ENCODE measurements around the gene MILR1.

Gene MILR1

GRCh38 chr17:64503341-64503740 is 54.4 kb downstream of the MILR1 start:
- no peak for DNase-seq (ENCODE audit: low spot score)

GRCh38 chr17:64503821-64504768 is 55.2 kb downstream of the MILR1 start:
- no peak for DNase-seq (ENCODE audit: low spot score)

GRCh38 chr17:64504769-64505339 is 55.9 kb downstream of the MILR1 start:
- DNase-seq (ENCODE audit: low spot score), result peak; percentile 7

- DNase-seq (ENCODE audit: low spot score), result peak; percentile 90
Observed at GRCh38 chr17:64505340-64506200, 56.7 kb downstream of the MILR1 start.

GRCh38 chr17:64506201-64506575 is 57.3 kb downstream of the MILR1 start, which contains the start of gene DDX5:
TSS of gene DDX5 (minus strand) at chr17:64506289. CDS start at chr17:64506119, 170 bp downstream.
- DNase-seq (ENCODE audit: low spot score), result peak; percentile 97

GRCh38 chr17:64506576-64507412 is 57.9 kb downstream of the MILR1 start, which contains the start of gene CEP95:
TSS of gene CEP95 (plus strand) at chr17:64506977. CDS start at chr17:64507098, 121 bp downstream.
- DNase-seq (ENCODE audit: low spot score), result peak; percentile 85

GRCh38 chr17:64507413-64507782 is 58.5 kb downstream of the MILR1 start:
- peak; percentile 64 for DNase-seq (ENCODE audit: low spot score)

- no peak for DNase-seq (ENCODE audit: low spot score)
Observed at GRCh38 chr17:64508683-64509082, 59.8 kb downstream of the MILR1 start.

GRCh38 chr17:64509179-64509578 is 60.3 kb downstream of the MILR1 start:
- DNase-seq (ENCODE audit: low spot score), result no peak

GRCh38 chr17:64515419-64515818 is 66.5 kb downstream of the MILR1 start:
- no peak for DNase-seq (ENCODE audit: low spot score)

- no peak for DNase-seq (ENCODE audit: low spot score)
Observed at GRCh38 chr17:64515829-64516228, 66.9 kb downstream of the MILR1 start.

Data from CD4-positive, alpha-beta T cell treated with Interleukin-6 at 100 ng/mL for 8 hours (primary cell).